WERI-Rb-1 (cell line): ENCODE measurements around the gene CSGALNACT2.

Experiments
- DNase-seq: peaks from one replicate; pipeline ENCODE4 v3.0.0-alpha.2; 2020
- H3K27ac ChIP-seq: fragments of 250-450 bp; sonication (Bioruptor Pico); 2 replicates; pipeline ENCODE4 v1.5.1; 2020; ENCODE audit warnings: mild to moderate bottlenecking, moderate library complexity
- H3K27me3 ChIP-seq: fragments of 250-450 bp; sonication (Bioruptor Pico); 2 replicates; pipeline ENCODE4 v1.5.1; 2021; ENCODE audit warnings: mild to moderate bottlenecking, low read depth, moderate library complexity; ENCODE audit not compliant: insufficient read depth, severe bottlenecking
- H3K36me3 ChIP-seq: fragments of 250-450 bp; sonication (Bioruptor Pico); 2 replicates; pipeline ENCODE4 v1.5.1; 2020; ENCODE audit warnings: mild to moderate bottlenecking, moderate library complexity
- H3K4me3 ChIP-seq: 2 replicates; pipeline ENCODE4 v1.5.1; 2011; ENCODE audit warnings: low read depth, mild to moderate bottlenecking, control low read depth, low read length
- H3K9me3 ChIP-seq: fragments of 250-450 bp; sonication (Bioruptor Pico); 2 replicates; pipeline ENCODE4 v1.5.1; 2021; ENCODE audit warnings: mild to moderate bottlenecking, moderate library complexity; ENCODE audit not compliant: severe bottlenecking
- TF ChIP-seq, protein P1 (sequence below): IDR thresholded peaks from 2 replicates; pipeline ENCODE4 v1.5.1; 2011; ENCODE audit warnings: low read depth, mild to moderate bottlenecking, control low read depth, inconsistent platforms, low read length

The CSGALNACT2 gene

GRCh38 chr10:43202657-43203447 lies 64.6 kb downstream of the CSGALNACT2 start:
- Histone ChIP-seq H3K9me3 (no peaks in the 10 kb centered on the region), H3K27ac (no peak overlapping the region), H3K27me3 (no peaks in the 10 kb centered on the region), H3K4me3 (no peak overlapping the region), H3K36me3 (no peaks in the 10 kb centered on the region)
- peak; percentile 7 for DNase-seq
- TF ChIP-seq, protein P1, sequence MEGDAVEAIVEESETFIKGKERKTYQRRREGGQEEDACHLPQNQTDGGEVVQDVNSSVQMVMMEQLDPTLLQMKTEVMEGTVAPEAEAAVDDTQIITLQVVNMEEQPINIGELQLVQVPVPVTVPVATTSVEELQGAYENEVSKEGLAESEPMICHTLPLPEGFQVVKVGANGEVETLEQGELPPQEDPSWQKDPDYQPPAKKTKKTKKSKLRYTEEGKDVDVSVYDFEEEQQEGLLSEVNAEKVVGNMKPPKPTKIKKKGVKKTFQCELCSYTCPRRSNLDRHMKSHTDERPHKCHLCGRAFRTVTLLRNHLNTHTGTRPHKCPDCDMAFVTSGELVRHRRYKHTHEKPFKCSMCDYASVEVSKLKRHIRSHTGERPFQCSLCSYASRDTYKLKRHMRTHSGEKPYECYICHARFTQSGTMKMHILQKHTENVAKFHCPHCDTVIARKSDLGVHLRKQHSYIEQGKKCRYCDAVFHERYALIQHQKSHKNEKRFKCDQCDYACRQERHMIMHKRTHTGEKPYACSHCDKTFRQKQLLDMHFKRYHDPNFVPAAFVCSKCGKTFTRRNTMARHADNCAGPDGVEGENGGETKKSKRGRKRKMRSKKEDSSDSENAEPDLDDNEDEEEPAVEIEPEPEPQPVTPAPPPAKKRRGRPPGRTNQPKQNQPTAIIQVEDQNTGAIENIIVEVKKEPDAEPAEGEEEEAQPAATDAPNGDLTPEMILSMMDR, result no peak

- Histone ChIP-seq H3K36me3 (no peaks in the 10 kb centered on the region), H3K27ac (no peak overlapping the region)
Observed at GRCh38 chr10:43203448-43204041, 65.3 kb downstream of the CSGALNACT2 start.

DNA sequence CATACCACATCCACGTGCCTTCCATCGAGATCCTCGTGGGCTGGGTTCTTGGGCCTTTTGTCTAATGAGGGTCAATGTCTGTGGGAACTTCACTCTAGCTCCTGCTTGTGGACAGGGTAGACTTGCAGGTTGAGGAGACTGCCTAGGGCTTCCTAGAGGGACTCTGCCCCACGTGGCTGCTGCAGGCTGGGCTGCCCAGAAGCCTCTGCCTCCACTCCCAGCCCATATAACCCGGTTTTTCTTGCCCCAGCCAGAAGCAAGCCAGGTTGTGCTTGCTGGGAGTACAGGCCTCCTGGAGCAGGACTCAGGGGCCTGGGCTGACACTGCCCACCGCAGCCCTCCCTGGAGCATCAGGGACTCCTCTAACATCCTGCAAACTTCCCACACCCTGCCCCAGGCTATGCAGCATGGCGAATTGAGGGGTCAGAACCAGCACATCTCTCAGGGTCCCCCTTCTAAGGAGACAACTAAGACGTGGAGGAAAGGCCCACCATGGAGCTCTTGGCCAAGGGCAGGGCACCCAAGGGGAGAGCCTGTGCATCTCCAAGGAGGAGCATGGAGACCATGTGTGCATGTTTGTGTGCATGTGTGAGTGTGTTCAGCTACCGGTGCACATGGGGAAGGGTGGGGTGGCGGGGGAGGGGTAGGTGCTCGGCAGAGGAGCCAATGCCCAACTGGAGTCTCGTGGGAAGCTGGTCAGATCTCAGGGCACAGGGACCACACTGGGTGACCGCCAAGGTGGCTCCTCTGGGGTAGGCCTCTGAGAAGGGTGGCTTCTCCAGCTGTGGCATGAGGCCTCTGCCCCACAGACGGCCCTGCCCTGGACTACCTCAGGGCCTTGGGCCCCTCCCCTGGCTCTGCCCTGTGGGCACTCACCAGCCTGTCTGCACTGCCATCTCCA lies 66.0 kb downstream of the CSGALNACT2 start:
- no peak for DNase-seq
- TF ChIP-seq, protein P1, result no peak
- Histone ChIP-seq H3K27me3 (no peaks in the 10 kb centered on the region), H3K4me3 (no peak overlapping the region), H3K36me3 (no peaks in the 10 kb centered on the region), H3K9me3 (no peaks in the 10 kb centered on the region), H3K27ac (no peak overlapping the region)

More at GRCh38 chr10:43203448-43204041, 65.3 kb downstream of the CSGALNACT2 start:
- H3K4me3 ChIP-seq, result no peak overlapping the region
- no peaks in the 10 kb centered on the region for H3K27me3 ChIP-seq
- H3K9me3 ChIP-seq, result no peaks in the 10 kb centered on the region
- TF ChIP-seq, protein P1, result no peak
- peak; percentile 6 for DNase-seq

DNA sequence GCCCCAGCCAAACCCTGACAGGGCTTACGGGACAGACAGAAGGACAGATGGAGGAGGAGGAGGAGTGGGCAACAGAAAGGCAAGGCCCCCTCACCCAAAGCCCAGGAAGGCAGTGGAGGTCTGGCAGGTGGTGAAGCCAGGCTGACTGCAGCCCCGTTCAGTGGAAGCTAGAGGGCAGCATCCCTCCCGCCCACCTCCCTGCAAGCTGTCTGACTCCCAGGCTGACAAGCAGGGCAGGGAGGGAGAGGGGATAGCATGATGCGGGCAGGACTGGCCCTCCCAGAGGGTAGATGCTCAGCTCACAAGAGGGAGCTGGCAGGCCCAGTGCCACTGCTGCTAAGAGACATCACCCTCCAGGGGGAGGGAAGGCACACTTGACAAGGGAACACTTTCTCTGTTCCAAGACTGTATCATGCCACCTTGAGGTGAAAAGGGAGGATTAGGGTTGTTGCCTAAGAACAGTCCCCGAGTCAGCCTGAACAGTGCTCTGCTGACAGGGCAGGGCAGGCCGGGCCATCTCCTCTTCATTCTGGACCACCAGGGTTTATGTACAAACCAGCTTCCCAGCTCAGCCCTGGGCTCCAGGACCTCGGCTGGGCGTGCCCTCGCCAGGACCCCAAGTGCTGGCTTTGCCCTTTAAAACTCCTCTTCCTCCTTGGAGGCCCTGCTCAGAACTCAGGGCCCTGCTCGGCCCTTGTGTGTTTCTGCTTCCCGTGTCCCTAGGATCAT lies 66.9 kb downstream of the CSGALNACT2 start:
- peak; percentile 79 for DNase-seq
- Histone ChIP-seq H3K36me3 (no peaks in the 10 kb centered on the region), H3K4me3 (no peak overlapping the region), H3K9me3 (no peaks in the 10 kb centered on the region), H3K27ac (no peak overlapping the region), H3K27me3 (no peaks in the 10 kb centered on the region)
- TF ChIP-seq, protein P1, result peak; percentile 97

DNA sequence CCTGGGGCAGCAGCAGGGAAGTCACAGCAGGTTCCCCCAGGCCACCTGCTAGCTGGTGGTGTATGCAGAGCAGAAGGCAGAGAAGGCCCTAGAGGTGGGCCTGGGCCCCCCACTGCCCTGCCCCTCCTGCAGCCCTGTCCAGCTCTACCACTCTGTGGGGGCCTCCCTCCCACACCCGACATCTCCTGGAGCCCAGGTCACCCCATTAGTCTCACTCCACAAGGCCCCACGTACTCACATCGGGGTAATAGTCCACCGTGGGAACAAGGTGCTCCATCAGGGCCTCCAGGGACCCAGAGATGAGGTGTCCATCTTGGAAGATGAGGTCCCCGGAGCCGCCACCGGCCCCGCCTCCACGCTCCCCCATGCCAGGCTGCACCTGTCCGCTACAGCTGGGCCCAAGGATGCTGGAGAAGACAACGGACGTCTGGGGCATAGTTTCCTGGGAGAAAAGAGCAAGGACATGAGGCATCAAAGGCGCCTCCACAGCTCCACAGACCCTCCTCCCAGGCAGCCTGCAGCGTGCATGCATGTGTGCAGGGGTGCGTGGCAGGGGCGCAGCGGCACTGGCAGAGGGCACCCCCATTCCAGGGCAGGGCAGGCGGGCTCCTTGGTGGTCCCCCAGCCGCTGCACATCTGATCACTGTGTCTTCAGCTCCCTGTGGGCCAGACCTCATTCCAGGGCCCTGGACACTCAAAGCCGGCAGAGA lies 67.6 kb downstream of the CSGALNACT2 start:
- Histone ChIP-seq H3K27ac (no peak overlapping the region), H3K4me3 (no peak overlapping the region), H3K27me3 (no peaks in the 10 kb centered on the region), H3K9me3 (no peaks in the 10 kb centered on the region), H3K36me3 (no peaks in the 10 kb centered on the region)
- peak; percentile 4 for DNase-seq
- TF ChIP-seq, protein P1, result no peak
